Upper lobe of right lung (tissue), 1 donor: ENCODE measurements around the gene NEU4. TPM values are rescaled to one million over a fixed set of nuclear protein-coding genes. Genes with fewer than 3 reads are reported as not detected.
A peak's percentile ranks its signal among the peaks of the same experiment; 100 is the strongest.

Source experiments
- ATAC-seq: fragments of 200-7000 bp; cut with Tn5 transposase; one replicate; pipeline ENCODE4 v1.9.1; 2020; ENCODE audit warnings: mild to moderate bottlenecking, moderate library complexity
- DNase-seq: peaks from one replicate; pipeline ENCODE4 v3.0.0-alpha.2; 2020
- H3K27ac ChIP-seq: fragments of 200-600 bp; one replicate; pipeline ENCODE4 v1.8.0; 2022
- H3K27me3 ChIP-seq: fragments of 200-600 bp; one replicate; pipeline ENCODE4 v1.8.0; 2022; ENCODE audit warnings: mild to moderate bottlenecking
- H3K36me3 ChIP-seq: fragments of 200-600 bp; one replicate; pipeline ENCODE4 v1.8.0; 2022
- H3K4me1 ChIP-seq: fragments of 200-600 bp; one replicate; pipeline ENCODE4 v1.8.0; 2022
- H3K4me3 ChIP-seq: fragments of 200-600 bp; one replicate; pipeline ENCODE4 v1.8.0; 2022; ENCODE audit warnings: mild to moderate bottlenecking
- H3K9me3 ChIP-seq: fragments of 200-600 bp; one replicate; pipeline ENCODE4 v1.8.0; 2022
- intact Hi-C: fragments of 100-400 bp; cut with DNase I; formaldehyde crosslinking; loops from one replicate; pipeline ENCODE4 v1.11.0; 2022
- total RNA-seq: library from RNA; stranded (reverse); fragmentation: NEBNext Ultra II Directional; extraction: Animal tissue kit (Norgen Biotek cat#: 25700); gene quantifications from one replicate; pipeline ENCODE4 v1.2.1, GENCODE V29; 2021
- TF ChIP-seq, protein P1 (sequence below): fragments of 200-600 bp; IDR thresholded peaks from one replicate; pipeline ENCODE4 v1.8.0; 2022; ENCODE audit warnings: antibody characterized with exemption
- donor health status: DM: no; HTN: yes; CAD: no; lungs with severe emphysema.

The NEU4 gene
- total RNA-seq, 1 donor from 2014 or later = 0.23 TPM

DNA sequence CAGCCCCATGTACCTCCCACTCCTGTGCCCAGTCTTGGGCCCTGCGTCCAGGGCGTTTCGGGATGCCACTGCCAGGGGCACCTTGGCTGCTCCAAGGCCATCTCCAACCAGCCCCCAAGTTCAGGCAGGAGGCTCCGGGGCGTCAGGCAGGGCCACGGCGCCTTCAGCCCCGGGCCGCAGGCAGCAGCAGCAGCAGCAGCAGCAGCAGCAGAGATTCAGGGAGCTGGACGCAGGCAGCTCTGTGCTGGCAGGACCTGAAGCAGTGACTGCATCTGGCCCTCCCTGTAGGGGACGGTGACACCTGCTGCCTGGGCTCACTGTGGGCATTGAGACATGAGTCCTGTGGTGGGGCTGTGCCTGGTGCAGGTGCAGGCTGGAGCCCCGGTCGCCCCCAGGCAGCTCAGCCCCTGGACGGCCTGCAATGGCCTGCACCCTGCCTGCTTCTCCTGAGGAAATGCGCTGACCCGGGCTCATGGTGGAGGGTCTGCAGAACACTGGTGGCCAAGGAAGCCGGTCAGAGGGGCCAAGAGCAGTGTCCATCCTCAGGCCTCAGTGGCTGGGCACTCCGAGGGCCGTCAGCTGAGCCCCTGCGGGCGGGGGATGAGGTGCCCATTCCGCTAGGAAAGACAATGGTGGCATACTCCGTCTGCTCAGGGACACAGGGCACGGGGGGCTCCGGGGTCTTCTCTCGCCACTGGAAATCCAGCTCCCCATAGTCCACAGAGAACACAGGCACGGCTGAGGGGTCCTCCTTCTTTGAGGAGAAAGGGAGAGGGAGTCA lies 41.7 kb downstream of the NEU4 start:
- DNase-seq (no peak), ATAC-seq (no peak)
- no peaks in the 10 kb centered on the region for H3K4me1 ChIP-seq
- no peaks in the 10 kb centered on the region for H3K36me3 ChIP-seq
- intact Hi-C loops = no loop called here
- no peak overlapping the region for H3K27ac ChIP-seq
- no peaks in the 10 kb centered on the region for H3K27me3 ChIP-seq
- H3K4me3 ChIP-seq = no peak overlapping the region
- TF ChIP-seq, protein P1, sequence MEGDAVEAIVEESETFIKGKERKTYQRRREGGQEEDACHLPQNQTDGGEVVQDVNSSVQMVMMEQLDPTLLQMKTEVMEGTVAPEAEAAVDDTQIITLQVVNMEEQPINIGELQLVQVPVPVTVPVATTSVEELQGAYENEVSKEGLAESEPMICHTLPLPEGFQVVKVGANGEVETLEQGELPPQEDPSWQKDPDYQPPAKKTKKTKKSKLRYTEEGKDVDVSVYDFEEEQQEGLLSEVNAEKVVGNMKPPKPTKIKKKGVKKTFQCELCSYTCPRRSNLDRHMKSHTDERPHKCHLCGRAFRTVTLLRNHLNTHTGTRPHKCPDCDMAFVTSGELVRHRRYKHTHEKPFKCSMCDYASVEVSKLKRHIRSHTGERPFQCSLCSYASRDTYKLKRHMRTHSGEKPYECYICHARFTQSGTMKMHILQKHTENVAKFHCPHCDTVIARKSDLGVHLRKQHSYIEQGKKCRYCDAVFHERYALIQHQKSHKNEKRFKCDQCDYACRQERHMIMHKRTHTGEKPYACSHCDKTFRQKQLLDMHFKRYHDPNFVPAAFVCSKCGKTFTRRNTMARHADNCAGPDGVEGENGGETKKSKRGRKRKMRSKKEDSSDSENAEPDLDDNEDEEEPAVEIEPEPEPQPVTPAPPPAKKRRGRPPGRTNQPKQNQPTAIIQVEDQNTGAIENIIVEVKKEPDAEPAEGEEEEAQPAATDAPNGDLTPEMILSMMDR = no peak
- no peaks in the 10 kb centered on the region for H3K9me3 ChIP-seq

- intact Hi-C loops = no loop called here
- TF ChIP-seq, protein P1 = no peak
- DNase-seq (peak; percentile 49), ATAC-seq (no peak)
- H3K4me3 ChIP-seq = no peak overlapping the region
- no peaks in the 10 kb centered on the region for H3K27me3 ChIP-seq
- H3K4me1 ChIP-seq = no peaks in the 10 kb centered on the region
- no peaks in the 10 kb centered on the region for H3K9me3 ChIP-seq
- H3K27ac ChIP-seq = no peak overlapping the region
- no peaks in the 10 kb centered on the region for H3K36me3 ChIP-seq
These were observed 42.5 kb downstream of the NEU4 start for GRCh38 chr2:241851325-241852115.

GRCh38 chr2:241852116-241852980 lies 43.4 kb downstream of the NEU4 start:
- H3K27ac ChIP-seq = no peak overlapping the region
- TF ChIP-seq, protein P1 = no peak
- H3K4me1 ChIP-seq = no peaks in the 10 kb centered on the region
- no peaks in the 10 kb centered on the region for H3K27me3 ChIP-seq
- no peaks in the 10 kb centered on the region for H3K9me3 ChIP-seq
- no peak for ATAC-seq
- DNase-seq = peak; percentile 62
- no peaks in the 10 kb centered on the region for H3K36me3 ChIP-seq
- H3K4me3 ChIP-seq = no peak overlapping the region
- intact Hi-C loops = no loop called here

- intact Hi-C loops = no loop called here
- Histone ChIP-seq H3K9me3 (no peaks in the 10 kb centered on the region), H3K27me3 (no peaks in the 10 kb centered on the region), H3K4me1 (no peaks in the 10 kb centered on the region), H3K36me3 (no peaks in the 10 kb centered on the region), H3K27ac (no peak overlapping the region), H3K4me3 (no peak overlapping the region)
- DNase-seq = no peak
- TF ChIP-seq, protein P1 = no peak
- no peak for ATAC-seq
These were observed 44.1 kb downstream of the NEU4 start for GRCh38 chr2:241852981-241853631.
